Stimulated activated naive CD8-positive, alpha-beta T cell treated with anti-CD3 and anti-CD28 coated beads, Interleukin-15, Interleukin-2, amounts not matched to agents 100 ng/mL and 50 ng/mL, for 24 hours (primary cell): ENCODE measurements around the gene ADCY7.

ENCODE experiments used
- H3K27ac Mint-ChIP-seq: one replicate; pipeline ENCODE4 v1.8.0; 2021; ENCODE audit warnings: mild to moderate bottlenecking, mixed read lengths
- H3K27me3 Mint-ChIP-seq: one replicate; pipeline ENCODE4 v1.8.0; 2021; ENCODE audit warnings: mixed read lengths
- H3K36me3 Mint-ChIP-seq: one replicate; pipeline ENCODE4 v1.8.0; 2021; ENCODE audit warnings: low read depth, mixed read lengths
- H3K4me1 Mint-ChIP-seq: one replicate; pipeline ENCODE4 v1.8.0; 2021; ENCODE audit warnings: low read depth, mixed read lengths
- H3K4me3 Mint-ChIP-seq: one replicate; pipeline ENCODE4 v1.8.0; 2021; ENCODE audit warnings: mild to moderate bottlenecking, mixed read lengths
- H3K9me3 Mint-ChIP-seq: one replicate; pipeline ENCODE4 v1.8.0; 2021; ENCODE audit warnings: mixed read lengths

ADCY7 gene

GRCh38 chr16:50269769-50270509 is 3.6 kb downstream of the ADCY7 start:
- Mint-ChIP-seq H3K27ac (peak overlapping the region; percentile 81), H3K4me3 (peak overlapping the region; percentile 39), H3K4me1 (peaks cover 93% of the 10 kb centered on the region), H3K27me3 (no peaks in the 10 kb centered on the region), H3K36me3 (peaks cover 13% of the 10 kb centered on the region), H3K9me3 (no peaks in the 10 kb centered on the region)

GRCh38 chr16:50270510-50271147 is 4.3 kb downstream of the ADCY7 start:
- Mint-ChIP-seq H3K4me1 (peaks cover 93% of the 10 kb centered on the region), H3K4me3 (no peak overlapping the region), H3K27me3 (no peaks in the 10 kb centered on the region), H3K27ac (peak overlapping the region; percentile 61), H3K9me3 (no peaks in the 10 kb centered on the region), H3K36me3 (peaks cover 17% of the 10 kb centered on the region)

- peaks cover 17% of the 10 kb centered on the region for H3K36me3 Mint-ChIP-seq
- H3K27me3 Mint-ChIP-seq = no peaks in the 10 kb centered on the region
- no peaks in the 10 kb centered on the region for H3K9me3 Mint-ChIP-seq
- H3K4me1 Mint-ChIP-seq = peaks cover 92% of the 10 kb centered on the region
- H3K4me3 Mint-ChIP-seq = no peak overlapping the region
- peak overlapping the region; percentile 55 for H3K27ac Mint-ChIP-seq
Observed at GRCh38 chr16:50271148-50272041, 5.0 kb downstream of the ADCY7 start.

- Mint-ChIP-seq H3K36me3 (peaks cover 24% of the 10 kb centered on the region), H3K9me3 (no peaks in the 10 kb centered on the region), H3K27ac (peak overlapping the region; percentile 99), H3K4me3 (no peak overlapping the region), H3K4me1 (peaks cover 96% of the 10 kb centered on the region), H3K27me3 (no peaks in the 10 kb centered on the region)
Observed at GRCh38 chr16:50272111-50272571, 5.8 kb downstream of the ADCY7 start.

GRCh38 chr16:50272687-50273381 is 6.5 kb downstream of the ADCY7 start:
- H3K27me3 Mint-ChIP-seq = no peaks in the 10 kb centered on the region
- peaks cover 24% of the 10 kb centered on the region for H3K36me3 Mint-ChIP-seq
- peak overlapping the region; percentile 99 for H3K27ac Mint-ChIP-seq
- no peaks in the 10 kb centered on the region for H3K9me3 Mint-ChIP-seq
- peaks cover 96% of the 10 kb centered on the region for H3K4me1 Mint-ChIP-seq
- H3K4me3 Mint-ChIP-seq = peak overlapping the region; percentile 91

- Mint-ChIP-seq H3K27ac (peak overlapping the region; percentile 99), H3K36me3 (peaks cover 27% of the 10 kb centered on the region), H3K4me3 (peak overlapping the region; percentile 91), H3K9me3 (no peaks in the 10 kb centered on the region), H3K4me1 (peaks cover 97% of the 10 kb centered on the region), H3K27me3 (no peaks in the 10 kb centered on the region)
Observed at GRCh38 chr16:50273382-50273690, 7.0 kb downstream of the ADCY7 start.

GRCh38 chr16:50273888-50274325 is 7.6 kb downstream of the ADCY7 start:
- no peaks in the 10 kb centered on the region for H3K9me3 Mint-ChIP-seq
- no peaks in the 10 kb centered on the region for H3K27me3 Mint-ChIP-seq
- H3K27ac Mint-ChIP-seq = peak overlapping the region; percentile 99
- H3K36me3 Mint-ChIP-seq = peaks cover 26% of the 10 kb centered on the region
- H3K4me3 Mint-ChIP-seq = peak overlapping the region; percentile 91
- H3K4me1 Mint-ChIP-seq = peaks cover 98% of the 10 kb centered on the region

DNA sequence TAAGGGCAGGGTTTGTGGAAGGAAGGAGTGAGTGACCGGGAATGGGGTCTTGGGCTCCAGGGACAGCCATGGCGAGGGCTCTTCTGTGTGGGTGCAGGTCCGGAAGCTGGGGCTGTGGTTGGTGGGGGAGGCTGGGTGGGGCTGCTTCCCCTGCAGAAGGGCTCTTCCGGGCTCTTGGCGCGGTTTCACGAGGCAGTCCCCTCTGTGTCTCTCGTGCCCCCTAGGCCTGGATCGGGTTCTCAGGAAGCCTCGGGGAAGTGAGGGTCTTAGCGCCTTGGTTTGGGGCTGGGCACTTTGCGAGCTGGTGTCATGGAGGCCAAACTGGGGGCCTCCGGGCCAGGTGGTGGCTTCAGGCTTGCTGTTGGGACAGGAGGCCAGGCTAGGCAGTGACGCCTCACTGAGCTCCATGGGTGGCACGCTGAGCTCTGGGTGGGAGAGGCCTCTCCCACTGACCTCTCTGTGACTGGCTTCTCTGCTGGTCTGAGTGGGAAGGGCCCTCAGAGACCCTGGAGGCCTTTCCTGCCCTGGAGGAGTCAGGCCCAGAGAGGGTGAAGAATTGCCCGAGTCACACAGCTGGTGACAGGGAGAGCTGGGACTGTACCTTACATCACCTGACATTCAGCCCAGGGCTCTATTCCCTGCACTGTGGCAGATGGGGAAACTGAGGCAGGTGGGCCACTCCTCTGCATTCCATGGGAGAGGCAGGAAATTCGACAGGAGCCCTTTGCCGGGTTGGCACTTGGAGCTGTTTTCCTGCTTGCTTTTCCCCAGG is 8.2 kb downstream of the ADCY7 start:
- H3K36me3 Mint-ChIP-seq = peaks cover 28% of the 10 kb centered on the region

GRCh38 chr16:50275098-50275415 is 8.7 kb downstream of the ADCY7 start:
- Mint-ChIP-seq H3K27ac (peak overlapping the region; percentile 99), H3K4me1 (peaks cover 98% of the 10 kb centered on the region), H3K4me3 (peak overlapping the region; percentile 91), H3K36me3 (peaks cover 28% of the 10 kb centered on the region), H3K9me3 (no peaks in the 10 kb centered on the region), H3K27me3 (no peaks in the 10 kb centered on the region)

More for the DNA sequence above, 8.2 kb downstream of the ADCY7 start:
- Mint-ChIP-seq H3K9me3 (no peaks in the 10 kb centered on the region), H3K4me3 (peak overlapping the region; percentile 91), H3K27ac (peak overlapping the region; percentile 99), H3K4me1 (peaks cover 98% of the 10 kb centered on the region), H3K27me3 (no peaks in the 10 kb centered on the region)

GRCh38 chr16:50275428-50276325 is 9.3 kb downstream of the ADCY7 start:
- Mint-ChIP-seq H3K9me3 (no peaks in the 10 kb centered on the region), H3K27me3 (no peaks in the 10 kb centered on the region), H3K36me3 (peaks cover 32% of the 10 kb centered on the region), H3K4me1 (peaks cover 98% of the 10 kb centered on the region), H3K27ac (peak overlapping the region; percentile 63), H3K4me3 (peak overlapping the region; percentile 91)

- Mint-ChIP-seq H3K36me3 (peaks cover 32% of the 10 kb centered on the region), H3K4me1 (peaks cover 97% of the 10 kb centered on the region), H3K4me3 (no peak overlapping the region), H3K27ac (peak overlapping the region; percentile 93), H3K27me3 (no peaks in the 10 kb centered on the region), H3K9me3 (no peaks in the 10 kb centered on the region)
Observed at GRCh38 chr16:50276326-50276640, 9.9 kb downstream of the ADCY7 start.

DNA sequence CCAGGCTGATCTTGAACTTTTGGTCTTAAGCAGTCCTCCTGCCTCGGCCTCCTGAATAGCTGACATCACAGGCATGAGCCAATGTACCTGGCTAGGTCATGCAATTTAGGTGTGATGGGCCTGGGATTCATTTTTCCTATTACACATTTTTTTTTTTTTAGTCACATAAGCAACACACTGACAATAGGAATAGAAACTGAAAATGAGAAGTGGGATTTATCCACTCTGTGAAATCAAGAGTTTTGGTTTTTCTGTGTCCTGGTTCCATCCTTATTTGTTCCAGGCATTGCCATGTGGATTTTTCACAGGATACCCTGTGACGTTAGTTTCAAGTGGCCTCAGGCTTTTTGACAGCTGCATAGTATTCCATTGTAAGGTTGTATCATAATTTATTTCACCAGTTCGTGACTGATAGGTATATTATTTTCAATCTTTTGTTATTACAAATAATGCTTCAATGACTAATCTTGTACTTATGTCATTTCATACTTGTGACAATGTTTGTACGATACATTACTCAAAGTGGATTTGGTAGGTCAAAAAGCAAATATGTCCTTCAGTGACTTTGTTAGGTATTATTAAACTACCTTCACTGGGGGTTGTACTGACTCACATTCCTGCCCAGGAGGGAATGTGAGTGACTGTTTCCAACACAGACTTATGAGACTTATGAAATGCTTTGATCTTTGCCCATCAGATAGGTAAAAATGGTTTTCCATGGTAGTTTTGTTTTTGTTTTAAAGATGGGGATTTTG is 10.6 kb downstream of the ADCY7 start:
- Mint-ChIP-seq H3K27me3 (no peaks in the 10 kb centered on the region), H3K4me3 (peak overlapping the region; percentile 33), H3K4me1 (peaks cover 97% of the 10 kb centered on the region), H3K27ac (peak overlapping the region; percentile 93), H3K9me3 (no peaks in the 10 kb centered on the region), H3K36me3 (peaks cover 32% of the 10 kb centered on the region)

DNA sequence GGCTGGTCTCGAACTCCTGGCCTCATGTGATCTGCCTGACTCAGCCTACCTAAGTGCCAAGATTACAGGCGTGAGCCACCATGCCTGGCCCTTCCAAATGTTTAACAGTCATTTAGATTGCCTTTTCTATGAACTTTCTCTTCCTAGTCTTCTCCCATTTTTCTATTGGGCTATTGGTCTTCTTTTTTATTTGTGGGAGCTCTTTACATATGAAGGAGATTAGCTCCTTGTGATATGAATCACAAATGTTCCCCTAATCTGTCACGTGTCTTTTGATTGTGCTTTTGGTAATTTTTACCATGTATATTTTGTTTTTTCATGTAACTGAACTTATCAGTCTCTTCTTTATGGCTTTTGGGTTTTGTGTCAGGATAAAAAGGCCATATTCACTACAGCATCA is 11.9 kb downstream of the ADCY7 start:
- H3K4me1 Mint-ChIP-seq = peaks cover 97% of the 10 kb centered on the region
- peak overlapping the region; percentile 44 for H3K4me3 Mint-ChIP-seq
- H3K36me3 Mint-ChIP-seq = peaks cover 38% of the 10 kb centered on the region
- no peaks in the 10 kb centered on the region for H3K27me3 Mint-ChIP-seq
- peak overlapping the region; percentile 93 for H3K27ac Mint-ChIP-seq
- no peaks in the 10 kb centered on the region for H3K9me3 Mint-ChIP-seq
